ENCODE data around the gene EBPL.
A peak's percentile ranks its signal among the peaks of the same experiment; 100 is the strongest.

The EBPL gene

GRCh38 chr13:49704264-49704663 is 13.0 kb upstream of the EBPL start (continued):
- peak; percentile 78 for TF ChIP-seq ZBTB8A (tag by site-specific recombination; IDR thresholded peaks at IDR 0.05)
- peak; percentile 57; the same call in 1 of the 2 replicates for TF ChIP-seq ZNF433 (tag by site-specific recombination; IDR thresholded peaks at IDR 0.05; ENCODE audit: low read depth)
- peak; percentile 89 for TF ChIP-seq ZNF518A (tag by site-specific recombination; conservative IDR thresholded peaks at IDR 0.05; ENCODE audit: low read depth)
- peak; percentile 80 for TF ChIP-seq ZNF555 (tag by site-specific recombination; conservative IDR thresholded peaks at IDR 0.05)
- peak; percentile 56 for TF ChIP-seq ZXDB (tag by site-specific recombination; IDR thresholded peaks at IDR 0.05)

DNA sequence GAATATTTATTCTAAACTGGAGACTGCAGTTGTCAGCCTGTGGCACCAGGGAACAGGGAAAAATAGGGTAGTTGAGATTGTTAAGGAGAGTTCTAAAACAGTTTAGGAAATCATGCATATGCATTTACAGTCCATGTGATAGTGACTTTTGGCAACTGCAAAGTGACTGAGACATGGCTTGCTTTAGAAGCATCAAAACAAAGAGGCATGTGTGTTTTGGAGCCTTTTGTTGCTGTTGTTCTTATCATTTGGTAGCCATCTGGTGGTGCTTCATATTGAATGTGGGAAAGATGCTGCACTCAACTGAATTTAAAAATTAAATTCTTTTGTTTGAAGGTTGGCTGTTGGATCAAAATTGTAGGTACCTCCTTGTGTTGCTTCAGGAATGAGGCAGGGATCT is 10.2 kb upstream of the EBPL start:
- Histone ChIP-seq H3K27ac (ENCODE audit: extremely low read depth, low read depth, low read length) (no peak overlapping the region), H3K36me3 (ENCODE audit: control insufficient read depth in 2 of 2, insufficient read depth in 1 of 2, low read length in 2 of 2) (peaks cover 22 to 30% of the 10 kb centered on the region in 2 experiments), H3K4me1 (ENCODE audit: control insufficient read depth, insufficient read depth, low read length) (no peaks in the 10 kb centered on the region), H3K4me3 (ENCODE audit: low read depth, low read length) (no peak overlapping the region), H3K9me3 (ENCODE audit: control insufficient read depth, insufficient read depth, low read depth, low read length) (no peaks in the 10 kb centered on the region)
- CTCF ChIA-PET, result no interaction called here
- TF ChIP-seq ZNF624 (tag by site-specific recombination; IDR thresholded peaks at IDR 0.05) (no peak), ZNF639 (tag by site-specific recombination; IDR thresholded peaks at IDR 0.05) (no peak), ZNF184 (tag by site-specific recombination; IDR thresholded peaks at IDR 0.05) (no peak), SALL2 (tag by site-specific recombination; IDR thresholded peaks at IDR 0.05; ENCODE audit: borderline replicate concordance) (no peak), ZNF621 (tag by site-specific recombination; IDR thresholded peaks at IDR 0.05) (no peak), GLIS1 (tag by site-specific recombination; IDR thresholded peaks at IDR 0.05) (no peak), ZNF366 (tag by site-specific recombination; conservative IDR thresholded peaks at IDR 0.05) (no peak), ZNF354C (tag by site-specific recombination; IDR thresholded peaks at IDR 0.05; ENCODE audit: borderline replicate concordance, low read depth) (no peak), ATF2 (tag by site-specific recombination; IDR thresholded peaks at IDR 0.05; ENCODE audit: low read depth) (no peak), ZNF626 (tag by site-specific recombination; IDR thresholded peaks at IDR 0.05) (no peak), ZSCAN4 (tag by site-specific recombination; IDR thresholded peaks at IDR 0.05) (no peak), ZNF16 (tag by site-specific recombination; IDR thresholded peaks at IDR 0.05; ENCODE audit: low read depth) (no peak), SP7 (tag by site-specific recombination; IDR thresholded peaks at IDR 0.05) (no peak), OVOL3 (tag by site-specific recombination; IDR thresholded peaks at IDR 0.05) (no peak), KLF1 (tag by site-specific recombination; IDR thresholded peaks at IDR 0.05) (no peak)
- TF ChIP-seq, protein P1, sequence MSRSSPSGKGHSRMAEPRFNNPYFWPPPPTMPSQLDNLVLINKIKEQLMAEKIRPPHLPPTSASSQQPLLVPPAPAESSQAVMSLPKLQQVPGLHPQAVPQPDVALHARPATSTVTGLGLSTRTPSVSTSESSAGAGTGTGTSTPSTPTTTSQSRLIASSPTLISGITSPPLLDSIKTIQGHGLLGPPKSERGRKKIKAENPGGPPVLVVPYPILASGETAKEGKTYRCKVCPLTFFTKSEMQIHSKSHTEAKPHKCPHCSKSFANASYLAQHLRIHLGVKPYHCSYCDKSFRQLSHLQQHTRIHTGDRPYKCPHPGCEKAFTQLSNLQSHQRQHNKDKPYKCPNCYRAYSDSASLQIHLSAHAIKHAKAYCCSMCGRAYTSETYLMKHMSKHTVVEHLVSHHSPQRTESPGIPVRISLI (tag by site-specific recombination; IDR thresholded peaks at IDR 0.05), result no peak
- TF ChIP-seq, protein P2, sequence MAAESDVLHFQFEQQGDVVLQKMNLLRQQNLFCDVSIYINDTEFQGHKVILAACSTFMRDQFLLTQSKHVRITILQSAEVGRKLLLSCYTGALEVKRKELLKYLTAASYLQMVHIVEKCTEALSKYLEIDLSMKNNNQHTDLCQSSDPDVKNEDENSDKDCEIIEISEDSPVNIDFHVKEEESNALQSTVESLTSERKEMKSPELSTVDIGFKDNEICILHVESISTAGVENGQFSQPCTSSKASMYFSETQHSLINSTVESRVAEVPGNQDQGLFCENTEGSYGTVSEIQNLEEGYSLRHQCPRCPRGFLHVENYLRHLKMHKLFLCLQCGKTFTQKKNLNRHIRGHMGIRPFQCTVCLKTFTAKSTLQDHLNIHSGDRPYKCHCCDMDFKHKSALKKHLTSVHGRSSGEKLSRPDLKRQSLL (tag by site-specific recombination; IDR thresholded peaks at IDR 0.05), result no peak
- POLR2A ChIA-PET, result no interaction called here
